NCI-H2029 (cell line): ENCODE data around the gene HAUS5.

Source experiments
- DNase-seq: peaks from one replicate; lab custom pipeline; 2025; lab: John Stamatoyannopoulos, UW

Gene HAUS5

DNA sequence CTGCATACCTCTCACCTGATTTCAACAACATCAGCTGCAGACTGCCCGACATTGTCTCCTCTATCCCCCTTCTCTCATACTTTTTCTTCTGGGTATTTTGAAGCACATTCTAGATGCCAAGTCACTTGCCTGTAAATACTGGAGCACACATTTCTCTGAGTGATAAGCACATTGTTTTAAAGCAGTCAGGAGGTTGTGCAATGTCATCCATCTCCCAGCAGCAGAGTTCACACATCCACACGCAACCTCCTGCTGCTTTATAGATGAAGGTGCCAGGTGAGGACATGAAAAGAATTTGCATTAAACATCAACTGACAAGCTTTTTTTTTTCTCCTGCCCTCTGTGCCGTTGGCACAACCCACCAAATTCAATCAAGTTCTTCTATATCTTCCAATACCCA is 59.3 kb downstream of the HAUS5 start:
- DNase-seq = no peak

- DNase-seq = no peak
Observed at GRCh38 chr19:35673121-35673804, 60.7 kb downstream of the HAUS5 start.
